Stimulated activated CD4-positive, alpha-beta T cell treated with anti-CD3 and anti-CD28 coated beads, Interleukin-4, amount 100 ng/mL, for 24 hours (primary cell): Measurements from ENCODE around the gene SFTA2.
"Not testable (repeated sequence)": the region's sequence is repeated elsewhere in the genome, so short reads cannot be mapped to it uniquely, and the experiment has no call there.

ENCODE experiments used
- DNase-seq: peaks from one replicate; pipeline ENCODE4 v3.0.0-alpha.2; 2020

The SFTA2 gene

DNA sequence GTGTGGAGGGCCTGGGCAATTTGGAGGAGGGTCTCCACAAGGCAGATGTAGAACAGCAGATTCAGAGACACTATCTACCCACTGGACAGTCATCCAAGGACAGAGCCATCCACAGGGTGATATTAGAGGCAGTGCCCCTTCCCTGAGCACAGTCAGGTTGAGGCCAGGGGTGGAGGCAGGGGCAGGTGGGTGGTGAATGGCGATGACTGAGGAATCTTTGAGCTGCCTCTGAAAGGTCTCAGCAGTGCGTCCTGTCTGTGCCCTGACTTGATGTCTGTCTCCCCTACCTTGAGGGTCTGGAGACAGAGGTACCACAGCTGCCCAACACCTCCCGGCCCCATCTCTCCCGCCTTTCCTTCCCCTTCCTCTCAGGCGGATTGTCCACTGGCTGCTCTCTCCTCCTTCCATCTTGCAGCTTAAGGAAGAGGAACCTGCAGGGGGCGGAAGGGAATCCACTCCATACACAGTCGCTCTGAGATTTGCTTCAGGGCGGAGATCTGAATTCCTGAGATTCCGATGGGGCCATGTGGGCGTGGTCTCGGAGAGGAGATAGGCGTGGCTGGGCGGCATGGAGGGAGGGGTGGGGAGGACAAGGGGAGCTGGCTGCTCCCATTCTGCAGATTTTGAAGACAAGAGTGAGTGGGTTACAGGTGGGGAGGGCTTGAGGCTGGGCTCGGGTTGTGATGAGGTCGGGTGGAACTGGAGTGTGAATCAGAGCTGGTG lies 10.5 kb upstream of the SFTA2 start:
- no peak for DNase-seq

GRCh38 chr6:30940361-30940986 lies 8.5 kb upstream of the SFTA2 start, which contains the start of gene MUCL3:
Gene MUCL3 (plus strand): TSS chr6:30940973. CDS start chr6:30941000, 27 bp downstream.
- DNase-seq: no peak

DNA sequence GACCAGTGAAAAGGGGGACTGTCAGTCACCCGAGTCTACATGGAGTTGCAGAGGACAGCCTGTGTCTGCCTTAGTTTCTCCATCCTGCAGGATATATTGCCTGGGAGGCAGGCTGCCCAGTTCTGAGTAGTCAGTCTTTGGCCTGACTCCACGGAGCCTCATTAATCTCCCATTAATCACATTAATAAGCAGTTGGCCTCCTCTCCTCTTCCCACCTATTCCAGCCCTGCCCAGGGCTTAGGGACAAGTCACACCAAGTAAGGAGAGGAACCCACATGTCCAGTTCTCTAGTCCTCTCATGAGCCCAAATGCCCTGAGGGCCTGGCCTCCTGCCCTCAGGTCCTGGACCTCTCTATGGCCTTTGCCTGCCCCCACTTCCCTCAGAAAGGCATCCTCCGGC lies 7.5 kb upstream of the SFTA2 start:
- no peak for DNase-seq

GRCh38 chr6:30938730-30939129 lies 6.8 kb upstream of the SFTA2 start:
- DNase-seq: no peak

- DNase-seq: no peak
Measured at GRCh38 chr6:30937265-30937664, 5.3 kb upstream of the SFTA2 start.

- DNase-seq: no peak
Measured at GRCh38 chr6:30935018-30935417, 3.0 kb upstream of the SFTA2 start.

DNA sequence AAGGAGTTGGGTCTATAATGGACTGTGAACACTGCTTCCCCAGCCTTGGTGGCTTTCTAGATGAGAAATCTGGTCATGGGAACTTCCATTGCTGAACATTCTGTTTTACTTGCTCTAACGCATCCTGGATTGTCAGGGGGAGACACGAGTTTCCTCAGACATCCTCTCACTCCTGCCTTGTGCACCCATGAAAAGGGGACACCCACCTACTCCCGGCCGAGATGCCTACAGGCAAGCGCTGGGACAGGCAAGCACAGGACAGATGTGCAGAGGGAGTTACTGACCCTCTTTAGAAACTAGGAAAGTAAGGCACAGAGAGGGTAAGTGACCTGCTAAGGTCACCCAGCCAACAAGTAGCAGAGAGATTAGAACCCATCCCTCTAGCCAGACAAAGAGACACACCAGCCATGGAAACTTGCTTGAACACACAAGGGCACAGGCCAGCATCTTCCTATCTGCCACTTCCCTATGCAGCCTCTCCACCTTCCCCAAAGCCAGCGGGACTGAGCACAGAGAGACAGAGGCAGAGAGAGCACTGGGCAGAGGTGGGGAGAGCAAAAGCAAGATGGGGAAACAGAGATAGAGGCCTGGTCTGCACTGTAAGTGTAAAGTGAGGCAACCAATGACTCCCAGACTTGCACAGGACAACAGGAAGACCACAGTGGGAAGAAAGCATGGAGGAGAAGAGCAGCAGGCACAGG lies 845 bp upstream of the SFTA2 start:
- DNase-seq: no peak

DNA sequence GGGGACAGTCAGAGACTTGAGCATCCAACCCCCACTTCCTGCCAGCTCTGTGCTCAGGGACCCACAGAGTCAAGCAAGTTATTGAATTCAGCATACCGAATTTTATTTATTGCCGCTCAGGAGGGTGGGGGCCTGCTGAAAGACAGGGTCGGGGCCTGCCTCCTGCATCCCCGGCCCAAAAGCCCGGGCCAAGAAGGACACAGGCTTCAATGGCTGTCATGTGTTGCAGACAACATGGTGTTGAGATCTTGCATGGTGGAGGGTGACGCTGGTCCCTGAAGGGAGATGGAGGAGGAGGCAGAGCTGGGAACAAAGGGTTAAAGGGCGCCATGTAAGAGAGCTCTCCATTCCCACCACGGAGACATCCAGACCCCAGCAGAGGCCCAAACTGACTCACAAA lies 698 bp downstream of the SFTA2 start:
- DNase-seq: no peak

DNA sequence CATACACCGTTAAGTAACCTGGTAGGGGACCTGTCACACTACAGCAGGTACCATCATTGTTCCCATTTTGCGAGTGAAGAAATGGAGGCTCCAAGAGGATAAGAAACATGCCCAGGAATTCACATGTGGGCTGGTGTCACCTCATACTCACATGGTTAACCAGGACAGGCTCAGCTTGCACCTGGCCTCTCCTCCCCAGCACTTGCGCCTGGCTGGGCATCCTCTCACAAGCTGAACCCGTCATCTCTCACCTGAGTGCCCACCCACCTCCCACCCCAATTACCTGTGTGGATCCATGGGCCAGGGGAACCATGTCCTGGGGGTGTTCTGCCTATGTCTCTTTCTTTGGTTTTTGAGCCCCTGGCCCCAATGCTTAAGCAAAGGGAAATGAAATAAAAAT lies 1.5 kb downstream of the SFTA2 start:
- no peak for DNase-seq

DNA sequence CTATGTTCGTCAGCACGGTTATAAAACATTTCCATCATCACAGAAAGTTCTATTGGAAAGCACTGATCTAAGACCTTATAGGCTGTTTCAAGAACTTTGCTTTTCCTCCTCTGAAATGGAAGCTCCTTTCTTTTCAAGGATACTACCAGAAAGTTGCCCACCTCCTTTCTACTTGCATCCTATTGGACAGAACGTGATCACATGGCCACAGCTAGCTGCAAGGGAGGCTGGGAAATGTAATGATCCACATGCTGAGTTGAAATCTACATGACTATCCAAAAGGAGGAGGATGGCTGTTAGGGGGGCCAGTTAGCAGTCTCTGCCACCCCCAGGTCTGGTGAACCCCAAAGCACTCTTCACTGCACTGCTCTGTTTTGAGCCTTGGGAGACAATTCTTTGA lies 3.3 kb downstream of the SFTA2 start:
- DNase-seq: no peak

DNA sequence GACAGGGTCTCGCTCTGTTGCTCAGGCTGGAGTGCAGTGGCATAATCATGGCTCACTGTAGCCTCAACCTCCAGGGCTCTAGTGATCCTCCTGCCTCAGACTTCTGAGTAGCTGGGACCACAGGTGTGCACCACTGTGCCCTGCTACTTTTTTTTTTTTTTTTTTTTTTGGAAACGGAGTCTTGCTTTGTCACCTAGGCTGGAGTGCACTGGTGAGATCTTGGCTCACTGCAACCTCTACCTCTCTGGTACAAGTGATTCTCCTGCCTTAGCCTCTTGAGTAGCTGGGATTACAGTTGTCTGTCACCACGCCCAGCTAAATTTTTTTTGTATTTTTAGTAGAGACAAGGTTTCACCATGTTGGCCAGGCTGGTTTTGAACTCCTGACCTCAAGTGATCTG lies 4.9 kb downstream of the SFTA2 start:
- not testable (repeated sequence) for DNase-seq

GRCh38 chr6:30926644-30927043 lies 5.3 kb downstream of the SFTA2 start:
- no peak for DNase-seq

DNA sequence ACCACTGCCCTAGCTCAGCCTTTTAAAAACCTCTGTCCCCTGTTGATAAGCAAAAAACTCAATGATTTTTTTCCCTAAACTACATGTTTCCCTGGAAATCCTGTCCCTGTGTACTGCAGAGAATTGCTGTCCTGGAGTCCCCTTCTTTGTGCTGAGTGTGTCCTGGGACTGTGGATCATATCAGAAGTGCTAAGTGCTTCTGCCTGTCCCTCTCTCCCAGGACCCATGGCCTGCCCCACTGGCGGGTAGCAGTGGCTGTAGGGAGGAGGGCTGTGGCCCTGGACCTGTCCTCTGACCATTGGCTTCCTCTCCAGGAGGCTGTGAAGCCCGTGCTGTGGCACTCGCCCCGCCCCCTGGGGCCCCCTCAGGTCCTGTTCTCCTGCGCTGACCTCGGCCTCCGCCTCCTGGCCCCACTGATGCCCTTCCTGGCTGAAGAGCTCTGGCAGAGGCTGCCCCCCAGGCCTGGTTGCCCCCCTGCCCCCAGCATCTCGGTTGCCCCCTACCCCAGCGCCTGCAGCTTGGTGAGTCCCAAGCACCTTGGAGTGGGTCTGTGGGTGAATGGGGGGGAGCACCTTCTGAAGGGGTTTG lies 7.8 kb downstream of the SFTA2 start:
- not testable (repeated sequence) for DNase-seq

GRCh38 chr6:30922447-30922852 lies 9.5 kb downstream of the SFTA2 start:
- DNase-seq: no peak

DNA sequence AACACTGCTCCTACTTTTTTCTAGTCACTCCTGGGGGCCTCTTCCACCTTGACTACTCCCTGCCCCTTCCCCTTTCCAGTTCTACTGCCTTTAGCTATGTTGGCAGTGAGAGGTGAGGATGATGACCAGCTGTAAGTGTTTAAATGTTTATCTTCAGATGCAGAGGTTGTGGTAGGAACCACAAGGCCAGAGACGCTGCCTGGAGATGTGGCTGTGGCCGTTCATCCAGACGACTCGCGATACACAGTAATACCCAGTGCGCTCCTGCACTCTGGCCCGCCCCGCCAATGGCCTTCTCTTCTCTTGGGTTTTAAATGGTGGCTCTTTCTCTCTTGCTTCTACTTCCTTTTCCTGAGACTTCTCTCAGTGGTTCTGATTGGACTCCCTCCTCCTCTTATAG lies 13.3 kb downstream of the SFTA2 start:
- DNase-seq: no peak

DNA sequence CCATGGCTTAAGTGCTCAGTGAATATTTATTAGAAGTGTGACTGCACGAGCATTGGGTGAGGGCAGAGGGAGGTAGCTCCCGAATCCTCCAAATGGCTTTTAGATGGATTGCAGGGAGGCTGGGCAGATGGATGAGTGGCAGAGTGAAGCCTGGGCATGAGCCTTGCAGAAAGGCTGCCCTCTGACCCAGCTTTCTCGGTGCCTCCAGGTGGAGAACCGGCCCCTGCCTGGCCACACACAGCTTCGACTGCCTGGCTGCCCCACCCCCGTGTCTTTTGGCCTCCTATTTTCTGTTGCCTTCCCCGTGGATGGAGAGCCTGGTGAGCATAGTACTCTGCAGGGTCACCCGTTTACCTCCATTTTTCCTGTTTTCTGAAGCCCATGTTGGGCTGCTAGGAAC lies 14.5 kb downstream of the SFTA2 start:
- DNase-seq: no peak

GRCh38 chr6:30917041-30917440 lies 14.9 kb downstream of the SFTA2 start:
- DNase-seq: no peak

GRCh38 chr6:30915591-30915946 lies 16.4 kb downstream of the SFTA2 start:
- peak; percentile 13 for DNase-seq

- DNase-seq: no peak
Measured at GRCh38 chr6:30914854-30915590, 16.9 kb downstream of the SFTA2 start.

DNA sequence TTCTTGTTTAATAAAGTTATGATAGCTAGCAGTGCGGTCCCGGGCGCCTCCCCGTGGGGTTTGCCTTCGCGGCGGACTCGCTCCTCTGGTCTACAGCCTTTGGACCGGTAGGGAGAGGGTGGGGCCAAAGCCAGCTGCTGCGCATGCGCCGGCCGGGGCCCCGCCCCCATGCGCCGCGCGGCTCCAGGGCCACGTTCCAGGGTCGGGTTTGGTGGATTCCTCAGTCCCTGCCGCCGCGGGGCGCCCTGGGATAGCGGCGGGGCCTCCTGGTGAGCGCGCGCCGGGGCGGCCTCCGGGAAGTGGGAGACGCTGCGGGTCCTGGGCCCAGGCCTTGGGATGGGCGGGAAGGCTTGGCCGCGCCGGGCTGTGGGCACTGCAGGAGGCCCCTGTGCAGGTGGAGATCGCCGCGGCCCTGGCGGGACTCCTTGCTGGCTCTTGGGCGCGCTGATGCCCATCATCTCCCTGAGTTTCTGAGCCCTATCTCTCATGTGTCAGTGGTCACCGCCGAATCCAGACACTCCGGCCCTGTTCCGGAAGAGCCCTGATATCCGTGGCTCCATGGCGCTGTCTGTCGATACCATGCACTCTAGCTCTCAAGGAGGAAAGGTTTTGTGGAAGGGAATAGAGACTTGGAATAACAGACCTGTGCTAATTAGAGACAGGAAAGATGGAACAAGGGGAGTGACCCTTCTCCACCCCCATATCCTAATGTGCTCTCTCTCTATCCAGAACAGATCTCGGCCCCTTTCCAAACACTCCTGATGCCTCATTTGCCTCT lies 17.7 kb downstream of the SFTA2 start, which contains the start of gene VARS2:
TSS of gene VARS2 (plus strand) at position 163 of the 778 bp plus-strand sequence. CDS start at position 762, 599 bp downstream.
- peak; percentile 85 for DNase-seq

DNA sequence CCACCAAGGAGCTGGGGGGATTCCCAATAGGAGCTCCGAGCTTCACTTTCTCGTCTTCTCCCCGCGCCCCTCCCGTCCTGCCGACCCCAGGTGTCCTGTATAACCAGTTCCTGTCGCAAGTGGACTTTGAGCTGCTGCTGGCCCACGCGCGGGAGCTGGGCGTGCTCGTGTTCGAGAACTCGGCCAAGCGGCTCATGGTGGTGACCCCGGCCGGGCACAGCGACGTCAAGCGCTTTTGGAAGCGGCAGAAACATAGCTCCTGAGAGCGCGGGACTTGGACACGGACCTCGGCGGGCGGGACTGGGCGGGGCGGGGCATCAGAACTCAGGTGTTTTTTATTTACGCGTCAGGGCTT lies 18.3 kb downstream of the SFTA2 start:
- DNase-seq: no peak
